ENCODE results near the gene CYFIP1. TPM values are rescaled to one million over a fixed set of nuclear protein-coding genes. Genes with fewer than 3 reads are reported as not detected.

Gene CYFIP1
- total RNA-seq, 1 experiment from 2014 or later = 159 TPM

DNA sequence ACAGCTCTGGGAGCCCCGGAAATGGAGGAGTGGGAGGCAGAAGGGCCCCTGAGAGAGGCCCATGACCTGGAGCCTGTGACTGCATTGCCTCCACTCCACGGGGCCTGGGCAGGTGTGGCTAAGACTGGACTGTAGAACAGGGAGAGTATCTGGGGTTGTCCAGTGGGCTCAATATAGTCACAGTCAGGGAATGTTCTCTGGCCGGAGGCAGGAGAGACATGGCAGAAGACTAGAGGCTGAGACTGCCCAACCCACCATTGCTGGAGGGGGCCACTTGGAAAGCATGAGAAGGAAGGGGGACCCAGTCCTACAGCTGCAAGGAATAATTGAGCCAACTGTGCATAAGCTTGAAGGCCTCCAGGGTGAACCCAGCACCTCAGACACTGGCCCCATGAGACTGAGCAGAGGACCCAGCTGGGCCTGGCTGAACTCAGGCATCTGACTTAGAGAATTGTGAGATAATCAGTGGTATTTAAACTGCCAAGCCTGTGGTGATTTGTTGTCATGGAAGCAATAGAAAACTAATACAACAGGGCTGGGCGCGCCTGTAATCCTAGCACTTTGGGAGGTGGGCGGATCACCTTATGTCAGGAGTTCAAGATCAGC lies 108.6 kb downstream of the CYFIP1 start:
- no TSS peak for BruUV-seq (replicated peaks)
- ChIA-PET POLR2A (no interaction called here), CTCF (no interaction called here)
- ATAC-seq = no peak
- no peaks in the 10 kb centered on the region for H3K27me3 ChIP-seq (ENCODE audit: control insufficient read depth, insufficient read depth, low read length)
- TF ChIP-seq, protein P1, sequence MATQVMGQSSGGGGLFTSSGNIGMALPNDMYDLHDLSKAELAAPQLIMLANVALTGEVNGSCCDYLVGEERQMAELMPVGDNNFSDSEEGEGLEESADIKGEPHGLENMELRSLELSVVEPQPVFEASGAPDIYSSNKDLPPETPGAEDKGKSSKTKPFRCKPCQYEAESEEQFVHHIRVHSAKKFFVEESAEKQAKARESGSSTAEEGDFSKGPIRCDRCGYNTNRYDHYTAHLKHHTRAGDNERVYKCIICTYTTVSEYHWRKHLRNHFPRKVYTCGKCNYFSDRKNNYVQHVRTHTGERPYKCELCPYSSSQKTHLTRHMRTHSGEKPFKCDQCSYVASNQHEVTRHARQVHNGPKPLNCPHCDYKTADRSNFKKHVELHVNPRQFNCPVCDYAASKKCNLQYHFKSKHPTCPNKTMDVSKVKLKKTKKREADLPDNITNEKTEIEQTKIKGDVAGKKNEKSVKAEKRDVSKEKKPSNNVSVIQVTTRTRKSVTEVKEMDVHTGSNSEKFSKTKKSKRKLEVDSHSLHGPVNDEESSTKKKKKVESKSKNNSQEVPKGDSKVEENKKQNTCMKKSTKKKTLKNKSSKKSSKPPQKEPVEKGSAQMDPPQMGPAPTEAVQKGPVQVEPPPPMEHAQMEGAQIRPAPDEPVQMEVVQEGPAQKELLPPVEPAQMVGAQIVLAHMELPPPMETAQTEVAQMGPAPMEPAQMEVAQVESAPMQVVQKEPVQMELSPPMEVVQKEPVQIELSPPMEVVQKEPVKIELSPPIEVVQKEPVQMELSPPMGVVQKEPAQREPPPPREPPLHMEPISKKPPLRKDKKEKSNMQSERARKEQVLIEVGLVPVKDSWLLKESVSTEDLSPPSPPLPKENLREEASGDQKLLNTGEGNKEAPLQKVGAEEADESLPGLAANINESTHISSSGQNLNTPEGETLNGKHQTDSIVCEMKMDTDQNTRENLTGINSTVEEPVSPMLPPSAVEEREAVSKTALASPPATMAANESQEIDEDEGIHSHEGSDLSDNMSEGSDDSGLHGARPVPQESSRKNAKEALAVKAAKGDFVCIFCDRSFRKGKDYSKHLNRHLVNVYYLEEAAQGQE (IDR thresholded peaks at IDR 0.05; ENCODE audit: insufficient read depth in 1 of 2, low read depth in 2 of 2, low read length in 1 of 2) = no peak
- intact Hi-C loops (cut with micrococcal nuclease; ENCODE audit: unreplicated experiment) = no loop called here
- DNase-seq (ENCODE audit: low read depth, low spot score) = no peak
- H3K36me3 ChIP-seq (ENCODE audit: control insufficient read depth, insufficient read depth, low read length) = peaks cover 20% of the 10 kb centered on the region
- H3K9me3 ChIP-seq (ENCODE audit: control insufficient read depth, insufficient read depth, low read depth, low read length) = no peaks in the 10 kb centered on the region
- H3K4me3 ChIP-seq (ENCODE audit: low read depth in 2 of 2, low read length in 2 of 2) = no peak overlapping the region
- in situ Hi-C loops (cut with HindIII; ENCODE audit: low pct_unique_long_range_greater_than_20kb, low sequenced_read_pairs) = no loop called here
- H3K4me1 ChIP-seq (ENCODE audit: control insufficient read depth, insufficient read depth, low read length) = no peaks in the 10 kb centered on the region; the same call in 1 of the 2 replicates
- H3K27ac ChIP-seq (ENCODE audit: low read length) = no peak overlapping the region

DNA sequence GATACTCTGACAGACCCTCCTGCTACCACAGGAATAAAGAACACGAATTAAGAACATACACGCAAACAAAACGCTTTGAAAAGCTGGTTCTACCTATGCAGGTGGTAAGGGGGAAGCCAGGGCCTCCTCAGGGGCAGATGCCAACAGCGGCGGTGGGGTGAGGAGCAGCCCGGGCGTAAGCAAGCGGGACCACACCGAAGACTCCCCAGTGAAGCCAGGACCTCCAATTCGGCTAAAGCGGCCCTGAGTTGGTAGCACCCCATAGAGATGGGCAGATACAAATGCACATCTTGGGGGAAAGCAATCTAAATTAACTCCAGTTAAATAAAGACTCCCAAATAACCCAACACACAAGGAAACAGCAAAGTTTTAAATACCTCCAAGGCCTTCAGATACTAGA lies 109.3 kb downstream of the CYFIP1 start:
- BruUV-seq (replicated peaks) = no TSS peak
- DNase-seq (ENCODE audit: low read depth, low spot score) (no peak), ATAC-seq (no peak)
- no peak for TF ChIP-seq SIN3A (IDR thresholded peaks at IDR 0.05; ENCODE audit: borderline replicate concordance, insufficient read depth, low read depth, low read length)
- TF ChIP-seq CTCF (IDR thresholded peaks at IDR 0.05) = no peak
- no peaks in the 10 kb centered on the region; the same call in 1 of the 2 replicates for H3K4me1 ChIP-seq (ENCODE audit: control insufficient read depth, insufficient read depth, low read length)
- ChIA-PET POLR2A (no interaction called here), CTCF (no interaction called here)
- H3K27ac ChIP-seq (ENCODE audit: low read length) = no peak overlapping the region
- no peaks in the 10 kb centered on the region for H3K27me3 ChIP-seq (ENCODE audit: control insufficient read depth, insufficient read depth, low read length)
- in situ Hi-C loops (cut with HindIII; ENCODE audit: low pct_unique_long_range_greater_than_20kb, low sequenced_read_pairs) (no loop called here), intact Hi-C loops (cut with micrococcal nuclease; ENCODE audit: unreplicated experiment) (no loop called here)
- no peaks in the 10 kb centered on the region for H3K9me3 ChIP-seq (ENCODE audit: control insufficient read depth, insufficient read depth, low read depth, low read length)
- H3K36me3 ChIP-seq (ENCODE audit: control insufficient read depth, insufficient read depth, low read length) = peaks cover 21% of the 10 kb centered on the region
- no peak overlapping the region for H3K4me3 ChIP-seq (ENCODE audit: low read depth in 2 of 2, low read length in 2 of 2)

DNA sequence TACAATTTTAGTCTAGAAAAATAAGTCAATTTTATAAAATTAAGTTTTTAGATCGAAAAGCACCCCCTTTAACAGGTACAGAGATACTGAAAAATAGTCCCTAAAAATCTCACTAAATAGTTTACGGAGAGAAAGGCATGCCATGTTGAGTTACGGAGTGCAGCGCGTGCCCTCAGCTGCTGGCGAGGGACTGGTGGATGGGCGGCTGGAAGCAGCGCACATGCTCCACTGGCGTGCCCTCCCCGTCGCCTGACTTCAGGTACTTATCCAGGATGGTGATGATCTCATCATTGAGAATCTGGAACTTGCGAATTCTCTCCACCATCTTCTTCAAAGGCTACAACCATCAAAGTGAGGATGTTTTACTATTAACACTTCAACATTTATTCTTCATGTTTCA lies 110.3 kb downstream of the CYFIP1 start:
- no TSS peak for BruUV-seq (replicated peaks)
- intact Hi-C loops (cut with micrococcal nuclease; ENCODE audit: unreplicated experiment) = no loop called here
- no peak for TF ChIP-seq POLR2AphosphoS5 (IDR thresholded peaks at IDR 0.05; ENCODE audit: low read depth, low read length)
- no peak for TF ChIP-seq CTCF (IDR thresholded peaks at IDR 0.05)
- no peak for TF ChIP-seq TCF7L2 (IDR thresholded peaks at IDR 0.05; ENCODE audit: low read depth, low read length)
- no peak for TF ChIP-seq SIN3A (IDR thresholded peaks at IDR 0.05; ENCODE audit: borderline replicate concordance, insufficient read depth, low read depth, low read length)
- Histone ChIP-seq H3K4me1 (ENCODE audit: control insufficient read depth, insufficient read depth, low read length) (no peaks in the 10 kb centered on the region; the same call in 1 of the 2 replicates), H3K9me3 (ENCODE audit: control insufficient read depth, insufficient read depth, low read depth, low read length) (no peaks in the 10 kb centered on the region), H3K27ac (ENCODE audit: low read length) (no peak overlapping the region), H3K27me3 (ENCODE audit: control insufficient read depth, insufficient read depth, low read length) (no peaks in the 10 kb centered on the region), H3K36me3 (ENCODE audit: control insufficient read depth, insufficient read depth, low read length) (peaks cover 21% of the 10 kb centered on the region), H3K4me3 (ENCODE audit: low read depth in 2 of 2, low read length in 2 of 2) (no peak overlapping the region)
- no peak for ATAC-seq
- ChIA-PET POLR2A (no interaction called here), CTCF (no interaction called here)
- in situ Hi-C loops (cut with HindIII; ENCODE audit: low pct_unique_long_range_greater_than_20kb, low sequenced_read_pairs) = no loop called here
- DNase-seq (ENCODE audit: low read depth, low spot score) = no peak
